HepG2 (cell line): ENCODE data around the gene SERHL2. TPM values are rescaled to one million over a fixed set of nuclear protein-coding genes. Genes with fewer than 3 reads are reported as not detected.

Source experiments
- FOXC1 ChIP-seq: sonication (generic); formaldehyde crosslinking; IDR thresholded peaks from 2 replicates; pipeline ENCODE4 v1.8.0; 2022; ENCODE audit warnings: mild to moderate bottlenecking, missing genetic modification reagents, borderline replicate concordance
- HNF4A ChIP-seq: sonication (generic); formaldehyde crosslinking; IDR thresholded peaks from 2 replicates; pipeline ENCODE4 v1.4.0; 2020; ENCODE audit warnings: missing genetic modification reagents
- MZF1 ChIP-seq: sonication (generic); formaldehyde crosslinking; IDR thresholded peaks from 2 replicates; pipeline ENCODE4 v1.8.1; 2023; ENCODE audit warnings: mild to moderate bottlenecking, missing genetic modification reagents, borderline replicate concordance
- SOX6 ChIP-seq, 2 experiments: fragments of 450-650 bp in 1 of 2; sonication (generic) in 1 of 2; formaldehyde crosslinking in 1 of 2; IDR thresholded peaks; 2 replicates each; pipeline versions ENCODE4 v1.4.0 to v1.6.1; 2017 to 2020; ENCODE audit warnings: antibody characterized with exemption in 1 of 2, mild to moderate bottlenecking in 1 of 2, missing genetic modification reagents in 1 of 2
- polyA plus RNA-seq, 8 experiments: library from polyadenylated mRNA; depleted of rRNA in 3 of 8; stranded (reverse) in 7 of 8; unstranded in 1 of 8; fragments of >200 nt; fragmentation: Illumina TruSeq in 4 of 8; extraction: Trizol in 4 of 8; gene quantifications; 2 replicates each; pipeline versions ENCODE4 v1.2.1 to v1.2.3, GENCODE V29; 2011 to 2016; ENCODE audit warnings: low read depth in 4 of 8, missing spikeins in 1 of 8, mixed read lengths in 1 of 8; ENCODE audit not compliant: insufficient read depth in 1 of 8
- total RNA-seq, 5 experiments: library from RNA; depleted of rRNA; stranded (reverse); fragments of >200 nt; fragmentation: Illumina TruSeq; extraction: Trizol; gene quantifications; 2 replicates each; pipeline ENCODE4 v1.2.3, GENCODE V29; 2016; ENCODE audit warnings: low read depth in 1 of 5
- TF ChIP-seq, protein P1 (sequence below): sonication (generic); formaldehyde crosslinking; IDR thresholded peaks from one replicate; pipeline ENCODE4 v1.5.1; 2020; ENCODE audit warnings: mild to moderate bottlenecking, missing genetic modification reagents; ENCODE audit errors: not compliant biosample characterization
- TF ChIP-seq, protein P2 (sequence below): sonication (generic); formaldehyde crosslinking; IDR thresholded peaks from 2 replicates; pipeline ENCODE4 v1.4.0; 2020; ENCODE audit warnings: missing genetic modification reagents, mild to moderate bottlenecking, borderline replicate concordance
- TF ChIP-seq, protein P3 (sequence below): sonication (generic); formaldehyde crosslinking; IDR thresholded peaks from 2 replicates; pipeline ENCODE4 v1.4.0; 2020; ENCODE audit warnings: missing genetic modification reagents, borderline replicate concordance
- TF ChIP-seq, protein P4 (sequence below): sonication (generic); formaldehyde crosslinking; IDR thresholded peaks from 2 replicates; pipeline ENCODE4 v1.5.1; 2020; ENCODE audit warnings: mild to moderate bottlenecking, missing genetic modification reagents, moderate library complexity

Gene SERHL2
- total and polyA plus RNA-seq, 2 of the 13 experiments (the other 11 are each of a cell fraction or from before 2014, with no cell fraction given): 1.0 to 1.8 TPM

DNA sequence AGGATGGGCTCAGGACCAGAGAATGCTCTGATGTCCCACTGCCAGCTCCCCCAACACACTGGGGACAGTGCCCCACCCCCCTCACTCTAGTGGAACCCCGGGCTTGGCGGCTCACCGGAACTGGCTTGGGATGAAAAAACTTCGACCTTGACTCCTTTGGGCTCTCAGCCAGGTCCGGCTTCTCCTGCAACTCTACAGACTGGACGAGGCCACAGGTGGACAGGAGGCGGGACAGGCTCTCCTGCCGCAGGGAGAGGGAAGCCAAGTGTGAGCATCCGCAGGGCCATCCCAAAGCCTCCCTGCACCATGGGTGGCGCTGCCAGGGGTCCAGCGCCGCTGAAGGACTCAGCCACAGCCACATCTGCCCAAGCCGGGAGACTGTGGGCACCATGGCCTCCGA lies 37.9 kb upstream of the SERHL2 start (continued):
- TF ChIP-seq, protein P1, sequence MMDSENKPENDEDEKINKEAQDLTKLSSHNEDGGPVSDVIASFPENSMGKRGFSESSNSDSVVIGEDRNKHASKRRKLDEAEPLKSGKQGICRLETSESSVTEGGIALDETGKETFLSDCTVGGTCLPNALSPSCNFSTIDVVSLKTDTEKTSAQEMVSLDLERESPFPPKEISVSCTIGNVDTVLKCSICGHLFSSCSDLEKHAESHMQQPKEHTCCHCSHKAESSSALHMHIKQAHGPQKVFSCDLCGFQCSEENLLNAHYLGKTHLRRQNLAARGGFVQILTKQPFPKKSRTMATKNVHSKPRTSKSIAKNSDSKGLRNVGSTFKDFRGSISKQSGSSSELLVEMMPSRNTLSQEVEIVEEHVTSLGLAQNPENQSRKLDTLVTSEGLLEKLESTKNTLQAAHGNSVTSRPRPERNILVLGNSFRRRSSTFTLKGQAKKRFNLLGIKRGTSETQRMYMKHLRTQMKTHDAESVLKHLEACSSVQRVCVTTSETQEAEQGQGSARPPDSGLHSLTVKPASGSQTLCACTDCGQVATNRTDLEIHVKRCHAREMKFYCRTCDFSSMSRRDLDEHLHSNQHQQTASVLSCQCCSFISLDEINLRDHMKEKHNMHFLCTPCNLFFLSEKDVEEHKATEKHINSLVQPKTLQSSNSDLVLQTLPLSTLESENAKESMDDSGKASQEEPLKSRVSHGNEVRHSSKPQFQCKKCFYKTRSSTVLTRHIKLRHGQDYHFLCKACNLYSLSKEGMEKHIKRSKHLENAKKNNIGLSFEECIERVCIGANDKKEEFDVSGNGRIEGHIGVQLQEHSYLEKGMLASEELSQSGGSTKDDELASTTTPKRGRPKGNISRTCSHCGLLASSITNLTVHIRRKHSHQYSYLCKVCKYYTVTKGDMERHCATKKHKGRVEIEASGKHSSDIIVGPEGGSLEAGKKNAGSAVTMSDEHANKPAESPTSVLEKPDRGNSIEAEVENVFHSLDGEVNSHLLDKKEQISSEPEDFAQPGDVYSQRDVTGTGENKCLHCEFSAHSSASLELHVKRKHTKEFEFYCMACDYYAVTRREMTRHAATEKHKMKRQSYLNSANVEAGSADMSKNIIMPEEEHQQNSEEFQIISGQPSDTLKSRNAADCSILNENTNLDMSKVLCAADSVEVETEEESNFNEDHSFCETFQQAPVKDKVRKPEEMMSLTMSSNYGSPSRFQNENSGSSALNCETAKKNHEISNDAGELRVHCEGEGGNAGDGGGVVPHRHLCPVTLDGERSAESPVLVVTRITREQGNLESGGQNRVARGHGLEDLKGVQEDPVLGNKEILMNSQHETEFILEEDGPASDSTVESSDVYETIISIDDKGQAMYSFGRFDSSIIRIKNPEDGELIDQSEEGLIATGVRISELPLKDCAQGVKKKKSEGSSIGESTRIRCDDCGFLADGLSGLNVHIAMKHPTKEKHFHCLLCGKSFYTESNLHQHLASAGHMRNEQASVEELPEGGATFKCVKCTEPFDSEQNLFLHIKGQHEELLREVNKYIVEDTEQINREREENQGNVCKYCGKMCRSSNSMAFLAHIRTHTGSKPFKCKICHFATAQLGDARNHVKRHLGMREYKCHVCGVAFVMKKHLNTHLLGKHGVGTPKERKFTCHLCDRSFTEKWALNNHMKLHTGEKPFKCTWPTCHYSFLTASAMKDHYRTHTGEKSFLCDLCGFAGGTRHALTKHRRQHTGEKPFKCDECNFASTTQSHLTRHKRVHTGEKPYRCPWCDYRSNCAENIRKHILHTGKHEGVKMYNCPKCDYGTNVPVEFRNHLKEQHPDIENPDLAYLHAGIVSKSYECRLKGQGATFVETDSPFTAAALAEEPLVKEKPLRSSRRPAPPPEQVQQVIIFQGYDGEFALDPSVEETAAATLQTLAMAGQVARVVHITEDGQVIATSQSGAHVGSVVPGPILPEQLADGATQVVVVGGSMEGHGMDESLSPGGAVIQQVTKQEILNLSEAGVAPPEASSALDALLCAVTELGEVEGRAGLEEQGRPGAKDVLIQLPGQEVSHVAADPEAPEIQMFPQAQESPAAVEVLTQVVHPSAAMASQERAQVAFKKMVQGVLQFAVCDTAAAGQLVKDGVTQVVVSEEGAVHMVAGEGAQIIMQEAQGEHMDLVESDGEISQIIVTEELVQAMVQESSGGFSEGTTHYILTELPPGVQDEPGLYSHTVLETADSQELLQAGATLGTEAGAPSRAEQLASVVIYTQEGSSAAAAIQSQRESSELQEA (CRISPR knock-in tag): no peak
- TF ChIP-seq, protein P2, sequence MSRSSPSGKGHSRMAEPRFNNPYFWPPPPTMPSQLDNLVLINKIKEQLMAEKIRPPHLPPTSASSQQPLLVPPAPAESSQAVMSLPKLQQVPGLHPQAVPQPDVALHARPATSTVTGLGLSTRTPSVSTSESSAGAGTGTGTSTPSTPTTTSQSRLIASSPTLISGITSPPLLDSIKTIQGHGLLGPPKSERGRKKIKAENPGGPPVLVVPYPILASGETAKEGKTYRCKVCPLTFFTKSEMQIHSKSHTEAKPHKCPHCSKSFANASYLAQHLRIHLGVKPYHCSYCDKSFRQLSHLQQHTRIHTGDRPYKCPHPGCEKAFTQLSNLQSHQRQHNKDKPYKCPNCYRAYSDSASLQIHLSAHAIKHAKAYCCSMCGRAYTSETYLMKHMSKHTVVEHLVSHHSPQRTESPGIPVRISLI (CRISPR knock-in tag): peak; percentile 92
- TF ChIP-seq FOXC1 (CRISPR knock-in tag) (no peak), MZF1 (CRISPR knock-in tag) (no peak), HNF4A (CRISPR knock-in tag) (peak; percentile 12; the same call in 1 of the 2 replicates), SOX6 (IDR thresholded peaks at IDR 0.05) (no peak), SOX6 (CRISPR knock-in tag; IDR thresholded peaks at IDR 0.05) (peak; percentile 36; the same call in 1 of the 2 replicates)
- TF ChIP-seq, protein P3, sequence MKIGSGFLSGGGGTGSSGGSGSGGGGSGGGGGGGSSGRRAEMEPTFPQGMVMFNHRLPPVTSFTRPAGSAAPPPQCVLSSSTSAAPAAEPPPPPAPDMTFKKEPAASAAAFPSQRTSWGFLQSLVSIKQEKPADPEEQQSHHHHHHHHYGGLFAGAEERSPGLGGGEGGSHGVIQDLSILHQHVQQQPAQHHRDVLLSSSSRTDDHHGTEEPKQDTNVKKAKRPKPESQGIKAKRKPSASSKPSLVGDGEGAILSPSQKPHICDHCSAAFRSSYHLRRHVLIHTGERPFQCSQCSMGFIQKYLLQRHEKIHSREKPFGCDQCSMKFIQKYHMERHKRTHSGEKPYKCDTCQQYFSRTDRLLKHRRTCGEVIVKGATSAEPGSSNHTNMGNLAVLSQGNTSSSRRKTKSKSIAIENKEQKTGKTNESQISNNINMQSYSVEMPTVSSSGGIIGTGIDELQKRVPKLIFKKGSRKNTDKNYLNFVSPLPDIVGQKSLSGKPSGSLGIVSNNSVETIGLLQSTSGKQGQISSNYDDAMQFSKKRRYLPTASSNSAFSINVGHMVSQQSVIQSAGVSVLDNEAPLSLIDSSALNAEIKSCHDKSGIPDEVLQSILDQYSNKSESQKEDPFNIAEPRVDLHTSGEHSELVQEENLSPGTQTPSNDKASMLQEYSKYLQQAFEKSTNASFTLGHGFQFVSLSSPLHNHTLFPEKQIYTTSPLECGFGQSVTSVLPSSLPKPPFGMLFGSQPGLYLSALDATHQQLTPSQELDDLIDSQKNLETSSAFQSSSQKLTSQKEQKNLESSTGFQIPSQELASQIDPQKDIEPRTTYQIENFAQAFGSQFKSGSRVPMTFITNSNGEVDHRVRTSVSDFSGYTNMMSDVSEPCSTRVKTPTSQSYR (CRISPR knock-in tag): peak; percentile 61; the same call in 1 of the 2 replicates
- TF ChIP-seq, protein P4, sequence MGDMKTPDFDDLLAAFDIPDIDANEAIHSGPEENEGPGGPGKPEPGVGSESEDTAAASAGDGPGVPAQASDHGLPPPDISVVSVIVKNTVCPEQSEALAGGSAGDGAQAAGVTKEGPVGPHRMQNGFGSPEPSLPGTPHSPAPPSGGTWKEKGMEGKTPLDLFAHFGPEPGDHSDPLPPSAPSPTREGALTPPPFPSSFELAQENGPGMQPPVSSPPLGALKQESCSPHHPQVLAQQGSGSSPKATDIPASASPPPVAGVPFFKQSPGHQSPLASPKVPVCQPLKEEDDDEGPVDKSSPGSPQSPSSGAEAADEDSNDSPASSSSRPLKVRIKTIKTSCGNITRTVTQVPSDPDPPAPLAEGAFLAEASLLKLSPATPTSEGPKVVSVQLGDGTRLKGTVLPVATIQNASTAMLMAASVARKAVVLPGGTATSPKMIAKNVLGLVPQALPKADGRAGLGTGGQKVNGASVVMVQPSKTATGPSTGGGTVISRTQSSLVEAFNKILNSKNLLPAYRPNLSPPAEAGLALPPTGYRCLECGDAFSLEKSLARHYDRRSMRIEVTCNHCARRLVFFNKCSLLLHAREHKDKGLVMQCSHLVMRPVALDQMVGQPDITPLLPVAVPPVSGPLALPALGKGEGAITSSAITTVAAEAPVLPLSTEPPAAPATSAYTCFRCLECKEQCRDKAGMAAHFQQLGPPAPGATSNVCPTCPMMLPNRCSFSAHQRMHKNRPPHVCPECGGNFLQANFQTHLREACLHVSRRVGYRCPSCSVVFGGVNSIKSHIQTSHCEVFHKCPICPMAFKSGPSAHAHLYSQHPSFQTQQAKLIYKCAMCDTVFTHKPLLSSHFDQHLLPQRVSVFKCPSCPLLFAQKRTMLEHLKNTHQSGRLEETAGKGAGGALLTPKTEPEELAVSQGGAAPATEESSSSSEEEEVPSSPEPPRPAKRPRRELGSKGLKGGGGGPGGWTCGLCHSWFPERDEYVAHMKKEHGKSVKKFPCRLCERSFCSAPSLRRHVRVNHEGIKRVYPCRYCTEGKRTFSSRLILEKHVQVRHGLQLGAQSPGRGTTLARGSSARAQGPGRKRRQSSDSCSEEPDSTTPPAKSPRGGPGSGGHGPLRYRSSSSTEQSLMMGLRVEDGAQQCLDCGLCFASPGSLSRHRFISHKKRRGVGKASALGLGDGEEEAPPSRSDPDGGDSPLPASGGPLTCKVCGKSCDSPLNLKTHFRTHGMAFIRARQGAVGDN (CRISPR knock-in tag): peak; percentile 75
